GM19467 (cell line): Measurements from ENCODE around the gene KLF6.

Experiments used
- ATAC-seq: cut with Tn5 transposase; IDR thresholded peaks from one replicate; pipeline ENCODE4 v1.9.1; 2021; ENCODE audit warnings: mild to moderate bottlenecking, moderate library complexity; ENCODE audit not compliant: unreplicated experiment

Gene KLF6

DNA sequence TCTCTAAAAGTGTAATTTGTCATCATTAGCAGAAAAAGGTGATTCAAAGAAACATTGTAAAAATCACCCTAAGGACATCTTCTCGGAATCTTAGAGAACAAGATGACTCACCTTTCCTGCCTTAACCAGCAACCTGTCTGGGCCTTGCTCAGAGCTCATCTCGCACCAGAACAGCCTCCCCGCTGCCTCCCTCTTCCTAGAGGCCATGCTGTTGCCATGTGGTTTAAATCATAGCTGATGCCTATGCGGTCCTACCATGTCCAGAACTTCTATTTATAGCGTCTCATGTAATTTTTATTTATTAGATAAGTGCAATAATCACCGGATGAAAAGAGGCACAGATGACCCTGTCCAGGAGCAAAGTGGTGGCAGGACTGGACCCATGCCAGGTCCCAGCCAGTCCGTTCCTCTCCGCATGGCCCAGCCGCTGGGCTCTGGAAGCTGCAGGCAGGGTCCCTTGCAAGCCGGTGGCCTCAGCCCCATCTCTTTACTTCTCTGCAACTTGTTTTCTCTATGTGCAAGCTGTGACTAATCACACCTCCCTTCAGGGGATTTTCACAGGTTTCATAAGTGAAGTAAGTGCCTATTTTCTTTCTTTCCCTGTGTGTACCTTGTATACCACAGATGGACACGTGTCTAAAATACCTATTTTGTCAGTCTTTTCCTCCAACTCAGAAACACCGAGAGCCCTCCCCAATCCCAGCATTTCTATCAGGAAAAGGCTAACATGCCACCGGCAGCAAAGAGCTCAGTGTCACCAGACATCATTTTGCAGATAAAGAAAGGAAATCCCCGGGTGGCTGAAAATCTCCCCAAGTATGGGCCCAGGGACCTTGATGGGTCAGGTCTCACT is 27.1 kb downstream of the KLF6 start:
- ATAC-seq = peak; percentile 60

DNA sequence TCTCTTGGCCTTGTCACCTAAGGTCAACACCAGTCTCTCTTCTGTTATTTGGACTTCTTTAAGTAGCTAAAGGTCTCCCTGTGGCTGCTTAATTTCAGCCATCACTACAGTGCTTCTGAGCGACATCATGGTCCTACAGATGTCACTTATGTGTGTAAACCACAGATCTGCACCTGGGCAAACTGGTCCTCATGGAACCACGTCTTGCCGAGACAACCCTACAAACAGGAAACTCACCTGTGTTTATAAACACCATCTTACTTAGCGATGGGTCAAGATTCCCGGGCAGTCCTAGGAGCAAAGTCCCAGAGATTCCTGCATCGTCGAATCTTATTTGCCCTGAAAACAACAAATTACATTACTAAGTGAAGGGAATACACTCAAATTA is 27.8 kb downstream of the KLF6 start:
- no peak for ATAC-seq

DNA sequence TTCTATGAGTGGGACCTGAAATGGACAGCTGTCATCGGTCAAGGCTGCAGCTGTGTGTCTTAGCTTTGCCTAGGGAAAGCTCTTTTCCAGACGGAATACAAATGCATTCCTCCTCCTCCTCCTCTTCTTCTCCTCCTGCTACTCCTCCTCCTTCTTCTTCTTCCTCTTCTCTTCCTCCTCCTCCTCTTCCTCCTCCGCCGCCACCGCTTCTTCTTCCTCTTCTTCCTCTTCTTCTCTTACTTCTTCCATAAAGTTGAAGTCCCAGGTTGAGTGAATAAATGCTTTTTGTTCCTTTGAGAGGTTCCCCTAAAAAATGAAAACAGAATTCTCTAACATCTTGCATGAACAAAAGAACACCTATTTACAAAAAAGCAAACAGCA is 28.7 kb downstream of the KLF6 start:
- ATAC-seq = no peak

DNA sequence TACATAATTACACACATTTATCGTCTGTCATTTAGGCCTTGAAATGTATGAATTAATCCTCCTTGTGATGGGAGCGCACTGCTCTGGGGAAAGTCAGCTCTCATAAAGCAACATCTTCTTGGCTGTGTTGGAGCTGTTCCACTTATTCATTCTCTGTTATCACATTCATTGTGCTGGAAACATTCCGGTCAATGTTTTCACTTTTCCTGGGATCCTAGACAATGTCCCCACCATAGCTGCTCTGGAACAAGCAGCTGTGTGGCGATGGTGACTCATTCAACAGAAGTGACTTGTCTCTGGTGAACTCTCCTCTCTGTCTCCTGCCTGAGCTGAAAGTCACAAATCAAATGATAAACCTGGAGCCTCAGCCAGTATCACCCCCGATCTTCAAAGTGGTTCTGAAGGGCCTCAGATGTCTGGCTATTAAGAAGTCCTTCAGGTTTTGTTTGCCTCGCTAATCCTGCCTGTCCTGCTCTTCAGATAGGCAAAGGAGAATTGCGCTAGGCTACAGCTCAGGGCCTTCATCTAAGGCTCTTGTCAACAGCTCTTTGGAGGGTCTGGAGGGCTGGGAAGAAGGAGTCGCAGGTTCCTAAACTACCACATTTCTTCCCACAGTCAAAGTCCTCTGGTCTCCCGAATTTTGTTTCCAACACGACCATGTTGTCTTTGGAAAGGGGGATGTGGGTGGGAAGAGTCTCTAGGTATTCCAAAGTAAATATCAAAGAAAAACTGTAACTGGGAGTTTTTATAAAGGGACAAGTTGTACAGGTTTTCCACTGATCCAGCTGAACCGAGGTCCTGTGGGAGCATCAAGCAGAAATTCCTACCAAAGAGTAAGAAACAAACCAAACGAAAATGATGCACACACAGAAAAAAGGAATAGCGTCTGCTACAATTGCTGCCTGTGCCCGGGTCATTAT is 29.3 kb downstream of the KLF6 start:
- ATAC-seq = no peak

DNA sequence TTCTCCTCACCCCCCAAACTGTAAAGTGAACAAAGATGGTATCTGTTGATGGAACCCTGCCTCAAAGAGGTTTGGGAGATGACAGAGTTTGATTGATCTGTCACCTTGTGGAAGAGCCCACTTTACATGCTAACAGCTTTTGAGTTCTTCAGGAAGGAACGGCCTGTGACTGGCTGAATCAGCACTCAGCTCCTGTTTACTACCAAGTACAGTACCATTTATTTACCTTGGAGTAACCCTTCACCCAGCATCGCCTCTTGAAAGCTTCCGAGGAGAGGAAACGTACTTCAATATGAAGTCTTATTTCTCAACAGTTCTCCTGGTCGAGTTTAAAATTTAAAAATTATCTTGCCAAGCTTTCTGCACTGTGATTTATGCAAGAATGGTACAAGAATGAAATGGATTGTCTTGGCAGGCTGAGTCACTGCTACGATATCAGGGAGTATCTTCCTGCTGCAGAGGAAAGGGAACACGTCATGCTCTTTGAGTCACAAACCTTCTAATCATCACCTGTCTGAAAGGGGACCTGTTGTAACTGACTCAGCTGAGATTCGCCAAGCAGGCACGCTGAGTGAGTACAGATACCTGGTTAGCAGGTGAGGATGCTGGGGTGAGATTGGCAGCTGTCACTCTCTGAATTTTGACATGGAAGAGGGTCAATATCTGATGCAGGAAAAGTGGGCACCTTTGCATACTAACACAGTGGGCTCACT is 30.1 kb downstream of the KLF6 start:
- no peak for ATAC-seq

DNA sequence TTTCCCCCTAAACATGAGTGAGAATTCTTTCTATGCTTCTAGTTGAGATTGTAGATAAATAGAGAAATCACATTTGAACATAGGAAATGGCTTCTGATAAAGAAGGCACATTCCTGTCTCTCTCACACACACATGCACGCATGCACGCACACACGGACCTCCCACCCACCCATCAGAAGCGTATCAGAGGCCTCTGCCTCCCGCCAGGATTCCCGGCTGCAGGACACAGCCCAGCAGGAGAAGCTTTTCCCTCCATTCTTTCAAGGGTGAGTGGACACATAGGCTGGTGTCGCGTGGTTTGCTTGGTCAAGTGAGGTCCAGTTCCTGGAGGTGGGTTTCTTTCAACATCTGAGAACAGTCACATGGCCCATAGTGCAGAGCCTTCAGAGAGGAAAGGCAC is 34.2 kb downstream of the KLF6 start:
- ATAC-seq = no peak

- ATAC-seq = peak; percentile 32
These were observed 34.8 kb downstream of the KLF6 start for GRCh38 chr10:3750006-3750816.

- peak; percentile 49 for ATAC-seq
These were observed 35.4 kb downstream of the KLF6 start for GRCh38 chr10:3749600-3749999.

DNA sequence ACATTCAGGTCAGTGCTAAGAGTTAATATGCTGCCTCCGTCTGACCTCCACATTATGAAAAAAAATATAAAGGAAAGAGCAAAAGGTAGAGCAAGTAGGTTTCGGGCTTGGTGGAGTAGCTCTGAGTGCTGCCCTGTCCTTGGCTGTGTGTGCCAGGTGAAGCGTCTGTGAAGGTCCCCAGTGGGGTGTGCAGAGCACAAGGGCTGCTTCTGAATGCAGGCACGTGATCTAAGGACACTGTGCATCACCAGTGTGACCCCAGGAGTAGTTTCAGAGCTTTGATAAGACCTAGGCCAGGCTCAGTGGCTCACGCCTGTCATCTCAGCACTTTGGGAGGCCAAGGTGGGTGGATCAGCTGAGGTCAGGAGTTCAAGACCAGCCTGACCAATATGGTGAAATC is 36.0 kb downstream of the KLF6 start:
- no peak for ATAC-seq

DNA sequence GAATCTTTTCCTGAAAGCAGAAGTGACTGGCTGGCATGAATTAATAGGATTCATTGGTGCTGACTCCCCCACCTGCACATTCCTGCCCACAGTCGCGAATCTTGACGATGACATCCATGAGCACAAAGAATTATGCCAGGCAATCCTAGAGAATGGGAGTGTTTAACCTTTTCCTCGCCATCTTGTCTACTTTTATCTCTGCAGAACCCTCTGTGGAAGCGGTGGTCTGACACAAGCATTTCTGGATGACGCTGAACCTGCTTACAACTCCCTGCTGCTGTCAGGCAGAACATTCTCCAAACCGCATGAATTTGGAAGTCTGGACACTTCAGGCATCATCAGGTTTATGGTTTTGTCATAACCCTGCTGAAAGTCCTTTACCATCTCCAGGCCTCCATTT is 36.5 kb downstream of the KLF6 start:
- no peak for ATAC-seq

DNA sequence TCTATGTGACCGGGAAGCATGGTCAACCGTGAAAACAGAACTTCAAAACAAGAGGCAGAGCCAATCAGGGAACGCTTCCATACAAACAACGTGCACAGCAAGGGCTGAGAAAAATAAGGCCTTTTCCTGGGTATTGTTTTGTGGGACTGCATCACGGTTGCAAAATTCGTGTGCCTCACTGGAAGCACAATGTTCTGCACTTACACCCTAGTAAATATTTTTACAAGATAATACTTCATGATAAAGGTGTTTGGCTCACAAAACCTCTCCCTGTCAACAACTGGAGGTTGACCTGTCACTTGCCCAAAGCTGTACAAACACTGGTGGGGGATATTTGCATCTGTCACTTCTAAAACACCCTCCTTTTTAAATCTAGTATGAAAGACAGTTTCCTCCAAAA is 37.0 kb downstream of the KLF6 start:
- no peak for ATAC-seq

DNA sequence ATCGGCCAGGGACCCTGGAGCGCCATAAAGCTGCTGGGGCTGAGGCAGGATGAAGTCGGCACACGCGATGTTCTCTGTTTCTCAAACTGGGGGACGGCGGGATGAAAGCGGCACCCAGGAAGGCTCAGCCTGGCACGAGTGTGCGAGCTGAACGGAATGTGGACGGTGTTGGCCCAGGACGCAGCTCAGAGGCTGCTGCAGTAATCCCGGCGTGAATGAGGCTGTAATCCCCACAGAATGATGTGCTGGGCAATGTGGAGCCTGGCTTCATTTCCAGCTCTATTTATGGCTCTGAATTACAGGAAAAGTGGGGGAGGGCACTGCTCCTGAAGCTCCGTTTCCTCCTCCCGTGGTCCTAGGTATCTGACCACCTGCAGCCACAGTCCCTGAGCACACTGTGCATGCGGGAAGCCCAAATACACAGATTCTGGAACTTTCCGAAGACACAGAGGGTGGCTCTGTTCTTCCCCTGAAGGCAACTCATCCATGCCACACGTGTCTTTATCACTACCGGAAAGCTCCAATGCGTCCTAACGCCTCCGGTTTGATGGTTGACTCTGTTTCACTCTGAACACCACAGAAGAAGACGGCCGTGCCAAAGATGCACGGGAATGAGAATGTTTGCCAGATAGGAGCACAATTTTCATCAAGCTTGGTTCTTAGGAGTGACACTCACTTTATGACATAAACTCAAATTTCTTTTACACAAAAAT is 37.6 kb downstream of the KLF6 start:
- no peak for ATAC-seq

GRCh38 chr10:3746634-3747033 is 38.4 kb downstream of the KLF6 start:
- ATAC-seq = no peak

GRCh38 chr10:3745521-3745920 is 39.5 kb downstream of the KLF6 start:
- no peak for ATAC-seq

DNA sequence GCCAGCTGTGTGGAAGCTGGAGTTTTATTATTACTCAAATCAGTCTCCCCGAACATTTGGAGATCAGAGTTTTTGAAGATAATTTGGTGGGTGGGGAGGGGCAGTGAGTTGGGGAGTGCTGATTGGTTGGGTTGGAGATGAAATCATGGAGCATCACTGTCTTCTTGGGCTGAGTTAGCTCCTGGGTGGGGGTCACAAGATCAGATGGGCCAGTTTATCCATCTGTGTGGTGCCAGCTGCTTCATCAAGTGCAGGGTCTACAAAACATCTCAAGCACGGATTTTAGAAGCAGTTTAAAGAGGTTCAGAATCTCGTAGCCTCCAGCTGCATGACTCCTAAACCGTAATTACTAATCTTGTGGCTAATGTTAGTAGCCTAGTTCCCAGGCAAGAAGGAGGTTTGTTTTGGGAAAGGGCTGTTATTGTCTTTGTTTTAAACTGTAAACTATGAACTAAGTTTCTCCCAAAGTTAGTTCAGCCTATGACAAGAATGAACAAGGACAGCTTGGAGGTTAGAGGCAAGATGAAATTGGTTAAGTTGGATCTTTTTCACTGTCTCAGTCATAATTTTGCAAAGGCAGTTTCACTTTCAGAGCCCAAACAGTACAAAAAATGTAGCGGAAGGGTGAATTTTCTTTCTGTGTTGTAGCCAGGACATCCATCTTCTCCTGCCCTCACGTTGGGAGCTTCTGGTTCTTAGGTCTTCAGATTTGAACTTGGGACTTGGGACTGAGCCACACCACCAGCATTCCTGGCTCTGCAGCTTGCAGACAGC is 43.1 kb downstream of the KLF6 start:
- ATAC-seq = no peak

DNA sequence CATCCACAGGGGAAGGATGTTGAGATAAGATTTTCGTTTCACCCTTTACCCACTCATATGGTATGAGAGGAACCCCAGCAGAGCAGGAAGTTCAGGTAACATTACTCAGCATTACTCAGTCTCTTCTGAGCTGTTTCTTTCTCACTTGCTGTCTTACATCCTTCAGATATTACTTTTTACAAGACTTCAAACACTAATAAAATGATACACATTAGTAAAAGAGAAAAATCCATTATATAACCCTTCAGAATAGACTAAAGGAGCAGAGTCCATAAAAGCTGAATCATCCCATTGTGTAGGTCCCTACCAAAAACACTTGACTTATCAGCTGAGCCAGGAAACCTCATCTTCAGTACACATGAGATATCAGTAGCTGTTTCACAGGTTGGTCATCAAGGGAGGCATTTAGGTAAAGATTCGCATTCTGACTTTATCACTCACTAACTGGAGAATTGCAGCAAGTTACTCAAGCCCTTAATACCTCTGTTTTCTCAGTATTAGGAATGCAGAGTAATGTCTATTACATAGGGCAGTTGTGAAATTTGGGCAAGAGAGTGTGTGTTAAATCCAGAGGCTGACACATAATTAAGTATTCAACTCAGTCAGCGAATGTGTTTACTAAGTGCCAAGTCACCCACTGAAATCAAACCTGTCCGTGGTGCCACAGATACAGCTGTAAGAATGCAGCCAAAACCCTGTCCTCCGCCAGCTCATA is 44.7 kb downstream of the KLF6 start:
- ATAC-seq = peak; percentile 37

GRCh38 chr10:3738855-3739350 is 46.1 kb downstream of the KLF6 start:
- ATAC-seq = no peak

- no peak for ATAC-seq
These were observed 47.1 kb downstream of the KLF6 start for GRCh38 chr10:3737864-3738263.
